Ishikawa (cell line): Measurements from ENCODE around the gene DNAH8.
A peak's percentile ranks its signal among the peaks of the same experiment; 100 is the strongest.

Experiments
- CEBPB ChIP-seq: IDR thresholded peaks from 2 replicates; pipeline ENCODE4 v1.6.1; 2012
- CREB1 ChIP-seq: IDR thresholded peaks from 2 replicates; pipeline ENCODE4 v1.6.1; 2012; ENCODE audit warnings: low read depth
- EGR1 ChIP-seq: IDR thresholded peaks from 2 replicates; pipeline ENCODE4 v1.6.1; 2012
- EP300 ChIP-seq: IDR thresholded peaks from 2 replicates; pipeline ENCODE4 v1.6.1; 2012; ENCODE audit warnings: borderline replicate concordance
- FOXM1 ChIP-seq: IDR thresholded peaks from 2 replicates; pipeline ENCODE4 v1.6.1; 2012; ENCODE audit warnings: low read depth, borderline replicate concordance
- NFIC ChIP-seq: IDR thresholded peaks from 2 replicates; pipeline ENCODE4 v1.6.1; 2012
- RAD21 ChIP-seq: IDR thresholded peaks from 2 replicates; pipeline ENCODE4 v1.6.1; 2012; ENCODE audit warnings: low read depth
- TAF1 ChIP-seq: IDR thresholded peaks from 2 replicates; pipeline ENCODE4 v1.6.1; 2012; ENCODE audit warnings: low read depth, mild to moderate bottlenecking
- TCF12 ChIP-seq: IDR thresholded peaks from 2 replicates; pipeline ENCODE4 v1.6.1; 2012; ENCODE audit warnings: low read depth
- TEAD4 ChIP-seq: IDR thresholded peaks from 2 replicates; pipeline ENCODE4 v1.6.1; 2012
- YY1 ChIP-seq: IDR thresholded peaks from 2 replicates; pipeline ENCODE4 v1.6.1; 2012; ENCODE audit warnings: low read depth
- ZBTB7A ChIP-seq: IDR thresholded peaks from 2 replicates; pipeline ENCODE4 v1.6.1; 2012; ENCODE audit warnings: low read depth
- TF ChIP-seq, protein P1 (sequence below): IDR thresholded peaks from 2 replicates; pipeline ENCODE4 v1.6.1; 2012
- TF ChIP-seq, protein P2 (sequence below): IDR thresholded peaks from 2 replicates; pipeline ENCODE4 v1.6.1; 2012
- TF ChIP-seq, protein P3 (sequence below): IDR thresholded peaks from 2 replicates; pipeline ENCODE4 v1.6.1; 2012; ENCODE audit warnings: low read depth, mild to moderate bottlenecking

The DNAH8 gene

DNA sequence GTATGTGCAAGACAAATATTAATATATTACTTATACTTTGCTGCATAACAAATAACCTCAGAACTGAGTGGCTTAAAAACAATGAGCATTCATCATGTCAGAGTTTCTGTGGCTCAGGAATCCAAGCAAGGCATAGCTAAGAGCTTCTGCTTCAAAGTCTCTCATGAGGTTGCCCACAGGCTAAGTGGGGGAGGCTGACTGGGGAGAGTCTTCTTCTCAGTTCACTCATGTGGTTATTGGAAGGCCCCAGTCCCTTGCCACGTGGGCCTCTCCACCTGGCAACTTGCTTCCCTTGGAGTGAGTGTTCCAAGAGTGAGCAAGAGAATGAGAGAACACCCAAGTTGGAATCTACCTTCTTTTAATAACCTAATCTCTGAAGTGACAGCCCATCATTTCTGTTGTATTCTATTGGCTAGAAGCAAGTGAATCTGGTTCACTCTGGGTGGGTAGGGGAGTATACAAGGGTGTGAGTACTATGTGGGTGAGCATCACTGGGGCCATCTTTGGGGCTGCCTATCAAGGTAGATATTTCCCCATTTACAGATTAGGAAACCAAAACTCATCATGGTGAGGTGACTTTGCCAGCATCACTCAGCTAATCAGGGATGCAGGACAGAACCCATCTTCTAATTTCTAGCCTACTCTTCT lies 36.0 kb downstream of the DNAH8 start:
- no peak for TF ChIP-seq CEBPB

DNA sequence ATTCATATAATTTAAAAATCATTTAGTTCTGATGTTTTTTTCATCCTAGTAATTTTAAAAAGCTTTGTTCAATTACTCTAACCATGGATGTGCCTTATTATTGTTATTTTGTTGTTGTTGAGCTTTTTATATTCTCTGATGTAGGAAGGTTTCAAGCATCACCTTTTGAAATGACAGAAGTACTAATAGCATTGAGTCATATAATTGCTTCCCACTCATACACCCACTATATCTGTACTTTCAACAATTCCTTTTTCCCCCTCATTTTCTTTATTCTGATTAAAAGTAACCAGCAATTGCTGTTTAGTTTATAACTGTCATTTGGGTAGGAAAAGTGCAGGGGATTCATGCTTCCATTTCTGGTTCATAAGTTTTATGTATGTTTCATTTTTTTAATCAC lies 38.6 kb downstream of the DNAH8 start:
- no peak for TF ChIP-seq TAF1

DNA sequence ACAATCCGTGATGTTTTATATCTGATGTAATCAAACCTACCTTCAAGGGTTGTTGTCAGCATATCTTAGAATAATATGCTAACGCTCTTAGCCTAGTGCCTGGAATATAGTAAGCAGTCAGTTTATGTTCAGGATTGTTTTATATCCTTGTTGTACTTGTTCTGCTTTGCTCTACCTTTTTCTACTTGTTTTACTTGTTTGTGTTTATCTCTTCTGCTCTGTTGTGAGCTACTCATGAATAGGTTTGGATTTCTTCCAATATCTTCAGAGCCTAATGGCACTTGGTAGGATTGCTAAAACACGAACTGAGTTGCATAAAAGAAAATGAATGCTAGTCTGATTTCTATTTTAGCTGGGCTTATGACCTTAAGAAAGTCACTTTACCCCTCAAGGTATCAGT lies 40.1 kb downstream of the DNAH8 start:
- no peak for TF ChIP-seq RAD21
- TF ChIP-seq EP300, result peak; percentile 36; the same call in 1 of the 2 replicates
- 0 out of 2 replicates have a peak, but pooled peaks have one; percentile 27 for TF ChIP-seq CEBPB
- peak; percentile 82 for TF ChIP-seq NFIC
- TF ChIP-seq FOXM1, result 0 out of 2 replicates have a peak, but pooled peaks have one; percentile 19

DNA sequence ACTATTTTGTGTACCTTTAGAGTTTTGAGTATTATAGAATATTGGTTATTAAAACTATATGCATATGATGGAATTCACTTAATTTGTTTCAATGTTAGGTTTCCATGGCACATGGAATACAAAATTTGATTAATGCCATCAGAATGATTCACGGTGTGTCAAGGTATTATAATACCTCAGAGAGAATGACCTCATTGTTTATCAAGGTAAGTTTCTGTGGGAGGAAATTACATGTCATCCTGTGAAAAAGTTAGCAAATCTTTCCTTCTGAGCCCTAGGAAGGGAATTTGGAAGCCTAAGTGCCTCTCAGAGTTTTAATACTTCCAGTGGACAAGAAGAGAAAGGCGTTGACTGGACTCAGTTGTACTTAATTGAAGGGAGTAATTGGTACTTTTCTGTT lies 40.8 kb downstream of the DNAH8 start:
- TF ChIP-seq YY1 (no peak), EGR1 (no peak), FOXM1 (no peak), NFIC (no peak), EP300 (no peak), TEAD4 (no peak), ZBTB7A (no peak), CEBPB (no peak), CREB1 (no peak), TAF1 (no peak)
- TF ChIP-seq, protein P1, sequence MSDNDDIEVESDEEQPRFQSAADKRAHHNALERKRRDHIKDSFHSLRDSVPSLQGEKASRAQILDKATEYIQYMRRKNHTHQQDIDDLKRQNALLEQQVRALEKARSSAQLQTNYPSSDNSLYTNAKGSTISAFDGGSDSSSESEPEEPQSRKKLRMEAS, result no peak
- TF ChIP-seq, protein P2, sequence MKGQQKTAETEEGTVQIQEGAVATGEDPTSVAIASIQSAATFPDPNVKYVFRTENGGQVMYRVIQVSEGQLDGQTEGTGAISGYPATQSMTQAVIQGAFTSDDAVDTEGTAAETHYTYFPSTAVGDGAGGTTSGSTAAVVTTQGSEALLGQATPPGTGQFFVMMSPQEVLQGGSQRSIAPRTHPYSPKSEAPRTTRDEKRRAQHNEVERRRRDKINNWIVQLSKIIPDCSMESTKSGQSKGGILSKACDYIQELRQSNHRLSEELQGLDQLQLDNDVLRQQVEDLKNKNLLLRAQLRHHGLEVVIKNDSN, result no peak
- TF ChIP-seq, protein P3, sequence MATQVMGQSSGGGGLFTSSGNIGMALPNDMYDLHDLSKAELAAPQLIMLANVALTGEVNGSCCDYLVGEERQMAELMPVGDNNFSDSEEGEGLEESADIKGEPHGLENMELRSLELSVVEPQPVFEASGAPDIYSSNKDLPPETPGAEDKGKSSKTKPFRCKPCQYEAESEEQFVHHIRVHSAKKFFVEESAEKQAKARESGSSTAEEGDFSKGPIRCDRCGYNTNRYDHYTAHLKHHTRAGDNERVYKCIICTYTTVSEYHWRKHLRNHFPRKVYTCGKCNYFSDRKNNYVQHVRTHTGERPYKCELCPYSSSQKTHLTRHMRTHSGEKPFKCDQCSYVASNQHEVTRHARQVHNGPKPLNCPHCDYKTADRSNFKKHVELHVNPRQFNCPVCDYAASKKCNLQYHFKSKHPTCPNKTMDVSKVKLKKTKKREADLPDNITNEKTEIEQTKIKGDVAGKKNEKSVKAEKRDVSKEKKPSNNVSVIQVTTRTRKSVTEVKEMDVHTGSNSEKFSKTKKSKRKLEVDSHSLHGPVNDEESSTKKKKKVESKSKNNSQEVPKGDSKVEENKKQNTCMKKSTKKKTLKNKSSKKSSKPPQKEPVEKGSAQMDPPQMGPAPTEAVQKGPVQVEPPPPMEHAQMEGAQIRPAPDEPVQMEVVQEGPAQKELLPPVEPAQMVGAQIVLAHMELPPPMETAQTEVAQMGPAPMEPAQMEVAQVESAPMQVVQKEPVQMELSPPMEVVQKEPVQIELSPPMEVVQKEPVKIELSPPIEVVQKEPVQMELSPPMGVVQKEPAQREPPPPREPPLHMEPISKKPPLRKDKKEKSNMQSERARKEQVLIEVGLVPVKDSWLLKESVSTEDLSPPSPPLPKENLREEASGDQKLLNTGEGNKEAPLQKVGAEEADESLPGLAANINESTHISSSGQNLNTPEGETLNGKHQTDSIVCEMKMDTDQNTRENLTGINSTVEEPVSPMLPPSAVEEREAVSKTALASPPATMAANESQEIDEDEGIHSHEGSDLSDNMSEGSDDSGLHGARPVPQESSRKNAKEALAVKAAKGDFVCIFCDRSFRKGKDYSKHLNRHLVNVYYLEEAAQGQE, result no peak

DNA sequence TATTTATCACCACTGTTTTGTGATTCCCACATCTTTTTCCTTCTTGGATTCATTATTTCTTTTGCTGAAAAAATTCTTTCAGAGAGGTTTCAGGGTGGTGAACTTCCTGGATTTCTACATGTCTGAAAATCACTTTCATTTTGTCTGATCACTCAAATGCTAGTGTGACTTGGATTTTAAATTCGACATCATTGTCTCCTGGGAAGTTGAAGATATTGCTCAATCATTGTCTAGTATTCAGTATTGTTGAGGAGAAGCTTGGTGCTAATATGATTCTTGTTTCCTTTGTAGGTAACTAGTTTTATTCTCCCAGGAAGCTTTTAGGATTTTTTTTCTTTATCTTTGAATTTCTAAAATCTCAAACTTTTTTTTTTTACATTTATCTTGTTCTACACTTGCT lies 45.0 kb downstream of the DNAH8 start:
- TF ChIP-seq EGR1, result no peak
- no peak for TF ChIP-seq TEAD4
- TF ChIP-seq, protein P1, result no peak
- TF ChIP-seq ZBTB7A, result no peak
- no peak for TF ChIP-seq NFIC
- no peak for TF ChIP-seq YY1
- TF ChIP-seq FOXM1, result no peak
- TF ChIP-seq TCF12, result no peak
- TF ChIP-seq CEBPB, result no peak
- TF ChIP-seq, protein P3, result no peak
- TF ChIP-seq EP300, result no peak
- TF ChIP-seq RAD21, result no peak
- no peak for TF ChIP-seq CREB1
- no peak for TF ChIP-seq TAF1
- TF ChIP-seq, protein P2, result no peak

DNA sequence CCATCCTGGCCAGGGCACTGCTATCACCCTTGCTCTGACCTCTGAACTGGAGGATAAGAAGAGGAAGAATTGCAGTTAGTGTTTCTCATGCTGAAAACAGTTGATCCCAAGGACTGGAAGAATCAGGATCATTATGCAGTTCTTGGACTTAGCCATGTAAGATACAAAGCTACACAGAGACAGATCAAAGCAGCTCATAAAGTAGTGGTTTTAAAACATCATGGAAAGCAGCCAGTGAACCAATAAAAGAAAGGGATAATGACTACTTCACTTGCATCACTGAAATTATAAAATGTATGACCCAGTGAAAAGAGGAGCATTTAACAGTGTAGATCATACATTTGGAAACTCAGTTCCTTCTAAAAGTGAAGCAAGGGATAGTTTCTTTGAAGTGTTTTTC lies 47.7 kb downstream of the DNAH8 start:
- TF ChIP-seq TAF1 (no peak), FOXM1 (no peak), EGR1 (no peak), ZBTB7A (no peak), EP300 (no peak), CREB1 (no peak), TEAD4 (no peak), TCF12 (no peak), NFIC (no peak), RAD21 (no peak), YY1 (no peak)
- TF ChIP-seq, protein P1, result no peak
